Natural killer cell (primary cell): Measurements from ENCODE around the gene ANK3. TPM values are rescaled to one million over a fixed set of nuclear protein-coding genes. Genes with fewer than 3 reads are reported as not detected.

Experiments
- ATAC-seq, 3 donors: fragments of 150-1000 bp in 2 of 3; fragments of 200-7000 bp in 1 of 3; cut with Tn5 transposase; 1 replicate in 1 of 3; 2 replicates in 2 of 3; pipeline ENCODE4 v1.10.0; 2021; ENCODE audit warnings: mild to moderate bottlenecking in 2 of 3, moderate library complexity in 2 of 3
- DNase-seq, 2 donors: peaks; one replicate each; pipeline versions ENCODE4 v3.0.0 to v3.0.0-alpha.2; 2013 to 2021; ENCODE audit warnings: mixed read lengths in 1 of 2
- H3K27ac ChIP-seq: one replicate; pipeline ENCODE4 v1.5.1; 2013; ENCODE audit warnings: mild to moderate bottlenecking, low read length
- H3K27me3 ChIP-seq: one replicate; pipeline ENCODE4 v1.6.1; 2013; ENCODE audit warnings: low read length; ENCODE audit not compliant: control insufficient read depth, insufficient read depth
- H3K36me3 ChIP-seq: one replicate; pipeline ENCODE4 v1.6.1; 2013; ENCODE audit warnings: low read length; ENCODE audit not compliant: control insufficient read depth, insufficient read depth
- H3K4me1 ChIP-seq: one replicate; pipeline ENCODE4 v1.6.1; 2013; ENCODE audit warnings: low read length; ENCODE audit not compliant: control insufficient read depth, insufficient read depth
- H3K4me3 ChIP-seq: one replicate; pipeline ENCODE4 v1.5.1; 2013; ENCODE audit warnings: low read length
- H3K9me3 ChIP-seq: one replicate; pipeline ENCODE4 v1.6.1; 2013; ENCODE audit warnings: low read length; ENCODE audit not compliant: control insufficient read depth, insufficient read depth
- H3K27ac Mint-ChIP-seq, 2 donors: one replicate each; pipeline ENCODE4 v1.8.0; 2022; ENCODE audit warnings: mild to moderate bottlenecking in 2 of 2, mixed read lengths in 2 of 2, moderate library complexity in 1 of 2
- H3K27me3 Mint-ChIP-seq, 2 donors: one replicate each; pipeline ENCODE4 v1.8.0; 2022; ENCODE audit warnings: low read depth in 2 of 2, mixed read lengths in 2 of 2
- H3K36me3 Mint-ChIP-seq: one replicate; pipeline ENCODE4 v1.8.0; 2022; ENCODE audit warnings: mixed read lengths
- H3K4me1 Mint-ChIP-seq, 2 donors: one replicate each; pipeline ENCODE4 v1.8.0; 2022; ENCODE audit warnings: mixed read lengths in 2 of 2
- H3K4me3 Mint-ChIP-seq: one replicate; pipeline ENCODE4 v1.8.0; 2022; ENCODE audit warnings: mild to moderate bottlenecking, moderate library complexity, mixed read lengths
- H3K9me3 Mint-ChIP-seq, 2 donors: one replicate each; pipeline ENCODE4 v1.8.0; 2022; ENCODE audit warnings: mixed read lengths in 2 of 2
- WGBS: methylation state at CpG from one replicate; pipeline ENCODE4 v1.1.7; 2013; ENCODE audit warnings: missing lambda C conversion rate; ENCODE audit not compliant: insufficient coverage; 5-methylcytosine and 5-hydroxymethylcytosine counted together
- intact Hi-C: fragments of 100-400 bp; cut with micrococcal nuclease; formaldehyde crosslinking; loops from one replicate; pipeline ENCODE4 v1.14.2; 2022
- total RNA-seq, 4 donors: library from RNA; stranded (reverse); fragments of 120-200 nt in 1 of 4; gene quantifications; one replicate each; pipeline versions ENCODE4 v1.2.3 to v1.2.4, GENCODE V29; 2013 to 2022
- TF ChIP-seq, protein P1 (sequence below): fragments of 200-600 bp; IDR thresholded peaks from one replicate; pipeline ENCODE4 v1.8.0; 2022; ENCODE audit warnings: antibody characterized with exemption

Gene ANK3
- total RNA-seq, 3 donors from 2014 or later (not counting 1 experiment from before 2014, with no cell fraction given), result 4.4 to 12.9 (median 11.4) TPM

DNA sequence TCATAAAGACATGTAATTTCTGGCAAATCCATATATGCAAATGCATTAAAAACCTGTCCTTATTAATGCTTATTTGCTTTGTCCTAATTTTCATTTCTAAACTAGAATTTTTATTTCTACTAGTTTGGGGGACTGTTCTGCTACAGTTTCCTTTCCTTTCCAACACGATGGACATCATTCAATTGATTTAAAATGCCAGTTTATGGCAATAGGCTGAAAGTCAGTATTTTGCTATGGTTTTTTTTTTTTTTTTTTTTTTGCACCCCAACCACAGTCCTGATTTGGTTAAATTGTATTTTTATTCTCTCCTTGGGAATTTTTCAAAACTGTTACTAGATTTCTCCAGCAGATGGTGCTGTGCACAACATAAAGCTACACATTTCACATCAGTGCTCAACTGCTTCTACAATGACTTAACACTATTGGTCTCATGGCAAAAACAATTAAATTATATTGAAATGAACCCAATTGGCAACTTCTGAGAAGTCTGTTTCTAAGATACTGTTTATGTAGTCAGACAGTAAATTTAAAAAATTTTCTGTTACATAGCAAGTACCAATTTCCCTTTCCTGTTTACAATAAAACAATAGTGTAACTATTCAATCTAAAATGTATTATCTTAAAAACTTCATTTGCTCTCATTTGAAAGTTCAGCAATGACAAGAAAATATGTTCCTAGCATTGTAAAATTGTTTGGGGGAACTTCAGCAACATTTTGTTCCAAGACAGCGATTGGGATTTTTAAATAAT lies 289.5 kb downstream of the ANK3 start:
- Mint-ChIP-seq H3K27ac (no peak overlapping the region), H3K27me3 (no peaks in the 10 kb centered on the region), H3K4me3 (no peak overlapping the region), H3K4me1 (no peaks in the 10 kb centered on the region), H3K9me3 (no peaks in the 10 kb centered on the region), H3K36me3 (no peaks in the 10 kb centered on the region)
- DNase-seq (peak in 1 of 2 donors; percentile 69), ATAC-seq (peak; percentile 44 to 57 (median 52))
- Histone ChIP-seq H3K27me3 (no peaks in the 10 kb centered on the region), H3K4me1 (no peaks in the 10 kb centered on the region), H3K4me3 (no peak overlapping the region), H3K27ac (no peak overlapping the region), H3K9me3 (no peaks in the 10 kb centered on the region), H3K36me3 (no peaks in the 10 kb centered on the region)
- WGBS, result no CpG with 5 or more reads among the region's 2 CpGs
- intact Hi-C loops, result loop anchor here (1.0 to 5.0 kb wide), 3 partner anchors 332 to 667 kb away; no protein-coding TSS in a partner anchor
- TF ChIP-seq, protein P1, sequence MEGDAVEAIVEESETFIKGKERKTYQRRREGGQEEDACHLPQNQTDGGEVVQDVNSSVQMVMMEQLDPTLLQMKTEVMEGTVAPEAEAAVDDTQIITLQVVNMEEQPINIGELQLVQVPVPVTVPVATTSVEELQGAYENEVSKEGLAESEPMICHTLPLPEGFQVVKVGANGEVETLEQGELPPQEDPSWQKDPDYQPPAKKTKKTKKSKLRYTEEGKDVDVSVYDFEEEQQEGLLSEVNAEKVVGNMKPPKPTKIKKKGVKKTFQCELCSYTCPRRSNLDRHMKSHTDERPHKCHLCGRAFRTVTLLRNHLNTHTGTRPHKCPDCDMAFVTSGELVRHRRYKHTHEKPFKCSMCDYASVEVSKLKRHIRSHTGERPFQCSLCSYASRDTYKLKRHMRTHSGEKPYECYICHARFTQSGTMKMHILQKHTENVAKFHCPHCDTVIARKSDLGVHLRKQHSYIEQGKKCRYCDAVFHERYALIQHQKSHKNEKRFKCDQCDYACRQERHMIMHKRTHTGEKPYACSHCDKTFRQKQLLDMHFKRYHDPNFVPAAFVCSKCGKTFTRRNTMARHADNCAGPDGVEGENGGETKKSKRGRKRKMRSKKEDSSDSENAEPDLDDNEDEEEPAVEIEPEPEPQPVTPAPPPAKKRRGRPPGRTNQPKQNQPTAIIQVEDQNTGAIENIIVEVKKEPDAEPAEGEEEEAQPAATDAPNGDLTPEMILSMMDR, result peak; percentile 74

DNA sequence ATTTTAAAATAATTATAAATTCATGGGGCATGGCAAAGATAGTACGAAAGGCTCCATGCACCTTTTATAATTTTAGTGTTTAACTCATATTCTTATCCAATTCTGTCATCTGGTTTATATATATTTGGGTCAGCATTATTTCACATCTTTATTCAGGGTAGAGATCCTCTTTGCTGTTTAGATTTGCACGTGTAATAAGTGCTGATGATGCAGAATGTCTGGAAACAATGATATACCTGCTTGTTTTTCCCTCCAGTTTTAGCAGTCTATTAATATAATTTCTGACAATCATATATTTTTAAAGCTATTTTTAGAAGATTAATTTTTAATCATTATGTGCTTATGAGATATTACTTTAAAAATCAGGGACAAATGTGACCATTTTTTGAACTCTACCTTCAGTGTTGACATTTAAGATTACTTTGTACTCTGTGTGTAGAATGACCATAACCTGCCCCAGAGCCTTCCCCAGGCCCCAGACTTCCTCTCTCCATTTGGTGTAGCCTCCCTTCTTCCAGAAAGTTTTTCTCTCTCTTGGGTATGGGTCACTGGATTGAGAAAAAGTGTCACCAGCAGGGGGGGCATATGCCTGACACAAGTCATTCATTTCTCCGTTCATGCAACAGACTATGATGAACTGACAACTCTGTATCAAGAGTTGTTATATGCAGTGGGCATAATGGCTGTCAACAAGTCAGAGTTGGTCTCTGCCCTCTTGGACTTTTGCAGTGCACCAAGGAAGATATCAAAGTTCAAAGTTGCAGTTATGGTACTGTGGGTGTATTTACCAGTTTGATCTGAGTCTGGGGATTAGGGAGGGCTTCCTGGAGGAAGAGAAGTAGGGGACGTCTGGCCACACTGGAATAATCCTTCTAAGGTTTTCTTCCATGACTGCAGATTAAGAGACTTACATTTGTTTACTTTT lies 290.7 kb downstream of the ANK3 start:
- DNase-seq (no peak), ATAC-seq (no peak)
- Mint-ChIP-seq H3K36me3 (no peaks in the 10 kb centered on the region), H3K9me3 (no peaks in the 10 kb centered on the region), H3K4me3 (no peak overlapping the region), H3K4me1 (no peaks in the 10 kb centered on the region), H3K27me3 (no peaks in the 10 kb centered on the region), H3K27ac (no peak overlapping the region)
- no peaks in the 10 kb centered on the region for H3K4me1 ChIP-seq
- no peaks in the 10 kb centered on the region for H3K9me3 ChIP-seq
- WGBS, result 71% methylated on average over 2 of the region's 4 CpGs
- no peaks in the 10 kb centered on the region for H3K36me3 ChIP-seq
- intact Hi-C loops, result no loop called here
- no peak overlapping the region for H3K4me3 ChIP-seq
- TF ChIP-seq, protein P1, result no peak
- H3K27ac ChIP-seq, result no peak overlapping the region
- H3K27me3 ChIP-seq, result no peaks in the 10 kb centered on the region

DNA sequence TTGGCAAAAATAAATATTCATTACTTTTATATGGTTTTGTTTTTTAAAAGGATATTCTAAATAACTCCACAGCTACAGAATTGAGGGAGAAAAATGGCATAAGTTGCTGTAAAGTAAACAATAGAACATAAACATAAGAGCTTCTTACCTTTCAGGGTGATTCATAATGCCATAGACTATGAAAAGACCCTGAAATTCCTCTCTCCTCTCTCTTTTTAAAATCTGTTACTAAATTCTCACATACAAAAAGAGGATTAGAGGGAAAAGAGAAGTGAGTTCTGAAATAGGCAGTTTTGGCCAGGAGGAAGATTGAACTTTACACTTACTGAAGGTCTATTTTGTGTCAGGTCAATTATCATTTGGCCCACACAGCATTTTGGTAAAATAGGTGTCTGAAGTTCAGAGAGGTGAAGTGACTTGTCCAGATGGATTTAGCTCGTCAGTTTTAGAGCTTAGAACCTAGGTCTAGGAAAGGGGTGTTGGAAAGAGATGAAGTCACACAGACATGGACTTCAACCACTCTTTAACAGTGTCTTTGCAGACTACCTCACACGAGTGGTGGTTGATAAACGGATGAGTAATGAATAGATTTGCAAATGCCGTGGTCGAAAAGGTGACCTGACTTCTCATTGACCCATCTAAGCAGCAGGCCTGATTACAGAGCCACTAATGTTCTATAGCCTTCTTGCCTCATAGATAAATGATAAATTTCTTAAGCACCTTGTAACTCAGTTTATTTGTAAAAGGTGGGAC lies 292.7 kb downstream of the ANK3 start:
- H3K9me3 Mint-ChIP-seq, result no peaks in the 10 kb centered on the region
- H3K9me3 ChIP-seq, result no peaks in the 10 kb centered on the region
- ATAC-seq, result no peak
- no peak overlapping the region for H3K4me3 ChIP-seq
- H3K36me3 Mint-ChIP-seq, result no peaks in the 10 kb centered on the region
- no peaks in the 10 kb centered on the region for H3K36me3 ChIP-seq
- H3K27me3 ChIP-seq, result no peaks in the 10 kb centered on the region
- no peak overlapping the region for H3K4me3 Mint-ChIP-seq
- no peaks in the 10 kb centered on the region for H3K4me1 ChIP-seq
- no peaks in the 10 kb centered on the region for H3K27me3 Mint-ChIP-seq
- TF ChIP-seq, protein P1, result no peak
- no peaks in the 10 kb centered on the region for H3K4me1 Mint-ChIP-seq
- 81% methylated on average over 5 of the region's 5 CpGs for WGBS
- no peak overlapping the region for H3K27ac ChIP-seq
- DNase-seq, result no peak
- intact Hi-C loops, result no loop called here
- H3K27ac Mint-ChIP-seq, result no peak overlapping the region
